Measurements from ENCODE around the gene PAK1.

GRCh38 chr11:77312107-77312506 is 161.8 kb downstream of the PAK1 start:
- TF ChIP-seq E2F1 (CRISPR knock-in tag; IDR thresholded peaks at IDR 0.05) (no peak), MYBL2 (IDR thresholded peaks at IDR 0.05; ENCODE audit: low read depth) (no peak), MYBL2 (CRISPR knock-in tag; IDR thresholded peaks at IDR 0.05; ENCODE audit: borderline replicate concordance) (no peak), ARHGAP35 (IDR thresholded peaks at IDR 0.05; ENCODE audit: partially characterized antibody) (no peak), ZNF384 (IDR thresholded peaks at IDR 0.05; ENCODE audit: low read depth, low read length) (no peak), POLR2AphosphoS2 (IDR thresholded peaks at IDR 0.05; ENCODE audit: low read length) (no peak), ZZZ3 (IDR thresholded peaks at IDR 0.05) (no peak), NCOA2 (IDR thresholded peaks at IDR 0.05; ENCODE audit: partially characterized antibody in 2 of 2) (no peak)
